Mesothelial cell of epicardium (in vitro differentiated cells): ENCODE results near the gene SOX18. TPM values are rescaled to one million over a fixed set of nuclear protein-coding genes. Genes with fewer than 3 reads are reported as not detected.
A peak's percentile ranks its signal among the peaks of the same experiment; 100 is the strongest.

Experiments used
- DNase-seq, 2 experiments: peaks; one replicate each; pipeline ENCODE4 v3.0.0; 2021; ENCODE audit warnings: low spot score in 2 of 2; ENCODE audit not compliant: unreplicated experiment in 2 of 2
- H3K27ac Mint-ChIP-seq: 2 replicates; pipeline ENCODE4 v1.8.0; 2021; ENCODE audit warnings: mixed read lengths
- H3K27me3 Mint-ChIP-seq: 2 replicates; pipeline ENCODE4 v1.8.0; 2021; ENCODE audit warnings: low read depth, mixed read lengths
- H3K36me3 Mint-ChIP-seq: 2 replicates; pipeline ENCODE4 v1.8.0; 2021; ENCODE audit warnings: mixed read lengths
- H3K4me1 Mint-ChIP-seq: 2 replicates; pipeline ENCODE4 v1.8.0; 2021; ENCODE audit warnings: mixed read lengths
- H3K4me3 Mint-ChIP-seq: 2 replicates; pipeline ENCODE4 v1.8.0; 2021; ENCODE audit warnings: mild to moderate bottlenecking, moderate library complexity, mixed read lengths
- H3K9me3 Mint-ChIP-seq: 2 replicates; pipeline ENCODE4 v1.8.0; 2021; ENCODE audit warnings: mixed read lengths
- CTCF ChIP-seq: fragments of 200-600 bp; sonication (generic); IDR thresholded peaks from one replicate; pipeline ENCODE4 v1.5.0; 2021; ENCODE audit warnings: antibody characterized with exemption; ENCODE audit not compliant: unreplicated experiment
- total RNA-seq: library from RNA; stranded (reverse); gene quantifications from 3 replicates; pipeline ENCODE4 v1.2.1, GENCODE V29; 2021

The SOX18 gene
- total RNA-seq, 1 donor from 2014 or later = 0.34 TPM

GRCh38 chr20:64041040-64041780 lies 8.2 kb downstream of the SOX18 start:
- H3K4me1 Mint-ChIP-seq = peaks cover 8% of the 10 kb centered on the region
- H3K9me3 Mint-ChIP-seq = no peaks in the 10 kb centered on the region
- peaks cover 79% of the 10 kb centered on the region for H3K27me3 Mint-ChIP-seq
- no peaks in the 10 kb centered on the region for H3K36me3 Mint-ChIP-seq
- TF ChIP-seq CTCF = no peak
- no peak overlapping the region for H3K27ac Mint-ChIP-seq
- peak overlapping the region; percentile 60 for H3K4me3 Mint-ChIP-seq
- DNase-seq = no peak

GRCh38 chr20:64040231-64041039 lies 9.0 kb downstream of the SOX18 start:
- DNase-seq = no peak
- Mint-ChIP-seq H3K4me3 (no peak overlapping the region), H3K36me3 (no peaks in the 10 kb centered on the region), H3K9me3 (no peaks in the 10 kb centered on the region), H3K27ac (no peak overlapping the region), H3K27me3 (peaks cover 72% of the 10 kb centered on the region), H3K4me1 (peaks cover 8% of the 10 kb centered on the region)
- TF ChIP-seq CTCF = no peak

DNA sequence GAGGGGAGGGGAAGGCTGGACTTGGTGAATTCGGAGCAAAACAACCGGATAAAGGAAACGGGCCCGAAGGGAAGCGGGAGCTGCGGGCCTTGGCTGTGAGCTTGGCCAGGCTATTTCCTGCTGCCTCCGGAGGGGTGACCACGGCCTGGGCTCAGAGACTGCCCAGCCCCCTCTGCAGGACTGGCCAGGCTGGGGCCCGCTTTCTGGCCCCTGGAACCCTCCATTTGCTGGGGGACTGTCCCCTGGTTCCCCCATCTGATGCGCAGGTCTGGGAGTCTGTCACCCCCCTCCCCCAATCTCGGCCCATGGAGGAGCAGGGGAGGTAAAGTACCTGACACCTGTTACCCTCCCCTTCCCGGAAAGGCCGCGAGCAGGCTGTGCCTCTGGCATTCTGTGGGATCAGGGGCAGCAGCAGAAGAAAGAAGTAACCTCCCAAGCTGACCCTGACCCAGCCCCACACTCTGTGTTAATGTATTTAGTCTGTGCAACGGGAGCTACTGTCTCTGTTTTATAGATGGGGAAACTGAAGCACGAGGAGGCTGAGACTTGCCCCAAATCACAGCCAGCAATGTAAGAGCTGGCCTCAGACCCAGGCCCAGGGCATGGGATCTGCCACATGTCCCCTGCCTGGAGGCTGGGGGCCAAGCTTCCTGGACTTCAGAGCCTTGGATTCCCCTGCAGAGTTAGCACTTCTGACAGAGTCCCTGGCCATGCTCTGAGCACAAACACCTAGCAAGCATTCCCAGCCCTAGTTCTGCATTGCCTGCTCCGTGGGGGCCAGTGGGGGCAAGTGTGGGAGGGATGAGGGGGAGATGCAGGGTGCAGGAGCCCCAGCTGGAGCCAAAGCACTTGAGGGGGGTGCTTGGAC lies 9.9 kb downstream of the SOX18 start:
- Mint-ChIP-seq H3K27ac (no peak overlapping the region), H3K27me3 (peaks cover 63% of the 10 kb centered on the region), H3K36me3 (no peaks in the 10 kb centered on the region), H3K4me3 (peak overlapping the region; percentile 56), H3K9me3 (no peaks in the 10 kb centered on the region), H3K4me1 (peaks cover 8% of the 10 kb centered on the region)
- no peak for TF ChIP-seq CTCF
- no peak for DNase-seq

DNA sequence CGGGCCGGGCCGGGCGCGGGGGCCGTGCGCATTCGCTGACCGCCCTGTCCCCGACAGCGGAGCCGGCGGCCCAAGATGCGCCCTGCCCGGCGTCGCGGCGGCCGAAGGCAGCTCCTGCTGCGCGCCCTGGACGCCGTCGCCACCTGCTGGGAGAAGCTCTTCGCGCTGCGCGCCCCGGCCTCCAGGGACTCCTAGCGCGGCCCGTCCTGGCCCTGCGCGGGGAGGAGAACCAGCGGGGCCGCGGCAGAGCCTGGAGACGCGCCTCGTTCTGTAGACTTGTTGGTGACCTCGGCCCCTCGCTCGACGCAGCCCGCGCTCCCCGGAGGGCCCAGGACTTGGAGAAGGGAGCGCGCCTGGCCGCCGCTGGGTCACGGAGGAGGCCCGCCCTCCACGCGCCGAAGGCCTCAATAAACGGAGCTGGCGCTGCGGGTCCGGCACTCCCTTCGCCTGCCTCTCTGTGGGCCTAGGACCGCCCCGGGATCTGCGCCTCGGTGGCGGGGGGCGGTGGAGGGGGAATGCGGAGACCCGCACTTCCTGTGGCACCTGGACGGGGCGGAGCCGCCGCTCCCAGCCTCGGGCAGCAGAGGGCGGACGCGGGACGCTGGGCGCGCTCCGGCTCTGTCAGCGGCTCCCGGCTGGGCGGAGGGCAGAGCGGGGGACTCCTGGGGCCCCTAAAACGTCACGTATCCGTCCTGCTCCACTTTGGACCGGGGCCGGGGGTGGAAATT lies 10.7 kb downstream of the SOX18 start:
- H3K4me3 Mint-ChIP-seq = peak overlapping the region; percentile 56
- no peaks in the 10 kb centered on the region for H3K9me3 Mint-ChIP-seq
- peak; percentile 72 for TF ChIP-seq CTCF
- H3K27me3 Mint-ChIP-seq = peaks cover 57% of the 10 kb centered on the region
- peaks cover 2% of the 10 kb centered on the region for H3K36me3 Mint-ChIP-seq
- peaks cover 8% of the 10 kb centered on the region for H3K4me1 Mint-ChIP-seq
- peak; percentile 68 to 86 for DNase-seq
- H3K27ac Mint-ChIP-seq = no peak overlapping the region

GRCh38 chr20:64038224-64038564 lies 11.2 kb downstream of the SOX18 start:
- Mint-ChIP-seq H3K4me1 (peaks cover 8% of the 10 kb centered on the region), H3K4me3 (peak overlapping the region; percentile 17), H3K27ac (no peak overlapping the region), H3K27me3 (peaks cover 52% of the 10 kb centered on the region), H3K36me3 (peaks cover 4% of the 10 kb centered on the region), H3K9me3 (no peaks in the 10 kb centered on the region)
- DNase-seq = no peak
- no peak for TF ChIP-seq CTCF
